Uterus (tissue), 4 donors: ENCODE measurements around the gene RSPO4. TPM values are rescaled to one million over a fixed set of nuclear protein-coding genes. Genes with fewer than 3 reads are reported as not detected.
"Not testable (repeated sequence)": the region's sequence is repeated elsewhere in the genome, so short reads cannot be mapped to it uniquely, and the experiment has no call there.

ENCODE experiments used
- DNase-seq, 2 donors: peaks; one replicate each; pipeline ENCODE4 v3.0.0-alpha.2; 2019 to 2020
- H3K27ac ChIP-seq, 2 donors: fragments of 200-600 bp; sonication (generic); 1 replicate in 1 of 2; 2 replicates in 1 of 2; pipeline ENCODE4 v1.5.1; 2016 to 2018
- H3K27me3 ChIP-seq, 2 donors: fragments of 200-600 bp; sonication (generic); one replicate each; pipeline ENCODE4 v1.5.1; 2018 to 2019; ENCODE audit warnings: control low read depth in 1 of 2
- H3K36me3 ChIP-seq, 2 donors: fragments of 200-600 bp; sonication (generic); one replicate each; pipeline ENCODE4 v1.5.1; 2019; ENCODE audit warnings: control low read depth in 1 of 2
- H3K4me1 ChIP-seq, 2 donors: fragments of 200-600 bp; sonication (generic); one replicate each; pipeline ENCODE4 v1.5.1; 2018 to 2019; ENCODE audit warnings: control low read depth in 1 of 2
- H3K4me3 ChIP-seq, 2 donors: fragments of 200-600 bp; sonication (generic); 1 replicate in 1 of 2; 2 replicates in 1 of 2; pipeline ENCODE4 v1.5.1; 2018 to 2019; ENCODE audit warnings: mild to moderate bottlenecking in 1 of 2
- H3K9me3 ChIP-seq, 2 donors: fragments of 200-600 bp; sonication (generic); one replicate each; pipeline ENCODE4 v1.5.1; 2019; ENCODE audit warnings: control low read depth in 1 of 2
- POLR2A ChIP-seq, 2 donors: fragments of 450-650 bp; IDR thresholded peaks; one replicate each; pipeline ENCODE4 v1.6.1; 2016; ENCODE audit warnings: antibody characterized with exemption in 2 of 2, mild to moderate bottlenecking in 1 of 2, moderate library complexity in 1 of 2
- intact Hi-C: fragments of 100-400 bp; cut with DNase I; formaldehyde crosslinking; loops from one replicate; pipeline ENCODE4 v1.15.1; 2023; ENCODE audit warnings: low total_unique reads
- total RNA-seq, 4 donors: library from RNA; depleted of rRNA in 3 of 4; stranded (reverse); fragments of >200 nt in 3 of 4; gene quantifications; one replicate each; pipeline versions ENCODE4 v1.1.0 to v1.2.4, GENCODE V29; 2014 to 2023
- TF ChIP-seq, protein P1 (sequence below), 4 experiments: fragments of 200-600 bp in 2 of 4; fragments of 450-650 bp in 2 of 4; sonication (generic) in 2 of 4; IDR thresholded peaks; one replicate each; pipeline ENCODE4 v1.5.1; 2016 to 2019; ENCODE audit warnings: antibody characterized with exemption in 4 of 4, mild to moderate bottlenecking in 2 of 4, moderate library complexity in 1 of 4
- donor health status: DM: yes; HTN: yes; CAD: no.

Gene RSPO4
- total RNA-seq, 4 donors from 2014 or later = 0.67 TPM; not detected in 3

DNA sequence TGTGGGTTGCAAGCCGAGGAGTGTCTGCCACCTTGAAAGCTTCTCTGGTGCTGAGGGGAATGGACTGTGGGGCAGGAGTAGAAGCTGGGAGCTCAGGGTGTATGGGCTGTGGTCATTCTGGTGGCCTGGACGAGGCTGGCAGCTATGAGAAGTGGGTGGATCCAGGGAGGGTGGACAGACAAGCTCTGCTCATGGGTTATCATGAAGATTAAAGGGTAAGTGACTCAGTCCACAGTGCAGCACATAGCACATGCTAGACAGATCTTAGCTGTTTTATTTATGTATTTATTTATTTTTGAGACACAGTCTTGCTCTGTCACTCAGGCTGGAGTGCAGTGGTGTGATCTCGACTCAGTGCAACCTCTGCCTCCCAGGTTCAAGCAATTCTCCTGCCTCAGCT is 13.8 kb downstream of the RSPO4 start:
- no peak overlapping the region for H3K27ac ChIP-seq
- no peak overlapping the region for H3K4me3 ChIP-seq
- H3K36me3 ChIP-seq = no peaks in the 10 kb centered on the region
- TF ChIP-seq, protein P1, sequence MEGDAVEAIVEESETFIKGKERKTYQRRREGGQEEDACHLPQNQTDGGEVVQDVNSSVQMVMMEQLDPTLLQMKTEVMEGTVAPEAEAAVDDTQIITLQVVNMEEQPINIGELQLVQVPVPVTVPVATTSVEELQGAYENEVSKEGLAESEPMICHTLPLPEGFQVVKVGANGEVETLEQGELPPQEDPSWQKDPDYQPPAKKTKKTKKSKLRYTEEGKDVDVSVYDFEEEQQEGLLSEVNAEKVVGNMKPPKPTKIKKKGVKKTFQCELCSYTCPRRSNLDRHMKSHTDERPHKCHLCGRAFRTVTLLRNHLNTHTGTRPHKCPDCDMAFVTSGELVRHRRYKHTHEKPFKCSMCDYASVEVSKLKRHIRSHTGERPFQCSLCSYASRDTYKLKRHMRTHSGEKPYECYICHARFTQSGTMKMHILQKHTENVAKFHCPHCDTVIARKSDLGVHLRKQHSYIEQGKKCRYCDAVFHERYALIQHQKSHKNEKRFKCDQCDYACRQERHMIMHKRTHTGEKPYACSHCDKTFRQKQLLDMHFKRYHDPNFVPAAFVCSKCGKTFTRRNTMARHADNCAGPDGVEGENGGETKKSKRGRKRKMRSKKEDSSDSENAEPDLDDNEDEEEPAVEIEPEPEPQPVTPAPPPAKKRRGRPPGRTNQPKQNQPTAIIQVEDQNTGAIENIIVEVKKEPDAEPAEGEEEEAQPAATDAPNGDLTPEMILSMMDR (IDR thresholded peaks at IDR 0.05) = no peak
- no peak for TF ChIP-seq POLR2A (IDR thresholded peaks at IDR 0.05)
- peaks cover 0 to 3% of the 10 kb centered on the region in 2 donors for H3K27me3 ChIP-seq
- intact Hi-C loops = no loop called here
- H3K4me1 ChIP-seq = no peaks in the 10 kb centered on the region
- H3K9me3 ChIP-seq = no peaks in the 10 kb centered on the region
- DNase-seq = no peak

DNA sequence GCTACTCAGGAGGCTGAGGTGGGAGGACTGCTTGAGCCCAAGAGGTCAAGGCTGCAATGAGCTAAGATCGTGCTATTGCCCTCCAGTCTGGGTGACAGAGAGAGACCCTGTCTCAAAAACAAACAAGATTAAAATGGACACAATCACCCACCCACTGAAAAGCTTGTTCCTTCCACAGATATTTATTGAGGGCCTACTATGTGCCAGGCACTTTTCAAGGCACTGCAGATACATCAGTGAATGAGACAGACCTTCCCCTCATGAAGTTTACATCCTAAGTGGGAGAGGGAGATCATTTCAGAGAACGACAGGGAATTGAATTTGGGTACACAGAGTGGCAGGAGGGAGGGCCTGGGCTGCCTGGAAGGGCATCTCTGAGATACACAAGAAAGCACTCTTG is 14.4 kb downstream of the RSPO4 start:
- TF ChIP-seq, protein P1 (IDR thresholded peaks at IDR 0.05) = no peak
- TF ChIP-seq POLR2A (IDR thresholded peaks at IDR 0.05) = no peak
- Histone ChIP-seq H3K27me3 (peaks cover 0 to 3% of the 10 kb centered on the region in 2 donors), H3K27ac (no peak overlapping the region), H3K4me3 (no peak overlapping the region), H3K9me3 (no peaks in the 10 kb centered on the region), H3K4me1 (no peaks in the 10 kb centered on the region), H3K36me3 (no peaks in the 10 kb centered on the region)
- DNase-seq = no peak
- intact Hi-C loops = no loop called here

DNA sequence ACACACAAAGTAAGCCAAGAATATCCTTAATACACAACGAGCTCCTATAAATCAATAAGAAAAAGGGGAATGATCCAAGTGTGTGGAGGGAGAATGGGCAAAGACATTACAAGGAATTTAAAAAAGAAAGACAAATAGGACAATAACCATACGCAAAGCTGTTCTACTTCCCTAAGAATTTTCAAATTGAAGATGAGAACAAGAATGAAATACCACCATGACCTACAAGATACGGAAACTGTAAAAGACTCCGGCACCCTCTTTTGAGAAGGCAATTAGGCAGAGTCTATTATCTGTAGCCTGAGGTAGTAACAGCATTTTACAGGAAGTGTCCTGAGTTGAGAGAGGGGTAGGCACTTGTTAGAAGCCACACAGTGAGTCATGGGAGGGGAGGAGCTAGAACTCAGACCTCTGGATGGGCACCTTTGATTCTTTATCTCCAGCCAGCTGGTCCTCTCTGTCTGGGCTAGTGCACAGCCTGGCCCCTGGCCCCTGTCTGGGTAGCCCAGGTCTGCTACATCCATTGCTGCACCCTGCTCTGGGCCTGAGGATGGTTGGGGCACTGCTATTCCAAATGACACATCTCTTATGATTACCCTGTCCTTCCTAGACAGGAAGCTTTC is 15.3 kb downstream of the RSPO4 start:
- H3K27ac ChIP-seq = no peak overlapping the region
- intact Hi-C loops = no loop called here
- TF ChIP-seq, protein P1 (IDR thresholded peaks at IDR 0.05) = no peak
- TF ChIP-seq POLR2A (IDR thresholded peaks at IDR 0.05) = no peak
- H3K4me1 ChIP-seq = no peaks in the 10 kb centered on the region
- no peak overlapping the region for H3K4me3 ChIP-seq
- H3K9me3 ChIP-seq = no peaks in the 10 kb centered on the region
- no peak for DNase-seq
- H3K36me3 ChIP-seq = no peaks in the 10 kb centered on the region
- peaks cover 0 to 3% of the 10 kb centered on the region in 2 donors for H3K27me3 ChIP-seq

DNA sequence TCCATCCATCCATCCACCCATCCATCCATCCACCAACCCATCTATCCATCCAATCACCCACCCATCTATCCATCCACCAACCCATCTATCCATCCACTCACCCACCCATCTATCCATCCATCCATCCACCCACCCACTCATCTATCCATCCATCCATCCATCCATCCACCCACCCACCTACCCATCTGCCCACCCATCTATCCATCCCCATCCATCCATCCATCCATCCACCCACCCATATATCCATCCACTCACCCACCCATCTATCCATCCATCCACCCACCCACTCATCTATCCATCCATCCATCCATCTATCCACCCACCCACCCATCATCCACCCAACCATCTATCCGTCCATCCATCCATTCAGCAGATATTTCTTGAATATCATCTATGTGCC is 17.1 kb downstream of the RSPO4 start:
- H3K27ac ChIP-seq, intact Hi-C loops, H3K36me3 ChIP-seq, H3K4me3 ChIP-seq, H3K4me1 ChIP-seq, H3K27me3 ChIP-seq, DNase-seq, H3K9me3 ChIP-seq: not testable (repeated sequence)

DNA sequence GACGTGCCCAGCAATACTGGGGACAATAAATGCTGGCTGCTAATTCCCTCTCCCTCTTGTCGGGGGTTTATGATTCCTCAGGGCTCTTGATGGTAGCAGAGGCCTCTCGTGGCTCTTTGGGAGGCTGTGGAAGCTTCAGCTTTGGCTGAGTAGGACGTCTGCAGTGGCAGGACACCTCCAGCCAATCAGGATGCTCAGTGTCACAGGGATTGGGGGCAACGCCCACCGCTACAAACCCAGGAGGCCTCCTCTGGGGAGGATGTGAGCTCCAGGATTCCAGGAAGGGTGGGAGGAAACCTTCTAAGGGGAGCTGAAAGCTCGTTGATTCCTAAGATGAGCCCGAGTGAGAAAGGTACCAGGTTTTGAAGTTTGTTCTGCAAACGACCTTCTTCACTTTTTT is 19.4 kb downstream of the RSPO4 start:
- H3K9me3 ChIP-seq = no peaks in the 10 kb centered on the region
- H3K27me3 ChIP-seq = no peaks in the 10 kb centered on the region
- H3K4me1 ChIP-seq = no peaks in the 10 kb centered on the region
- H3K27ac ChIP-seq = no peak overlapping the region
- intact Hi-C loops = no loop called here
- no peak for DNase-seq
- TF ChIP-seq, protein P1 (IDR thresholded peaks at IDR 0.05) = no peak
- no peak for TF ChIP-seq POLR2A (IDR thresholded peaks at IDR 0.05)
- H3K4me3 ChIP-seq = no peak overlapping the region
- no peaks in the 10 kb centered on the region for H3K36me3 ChIP-seq

DNA sequence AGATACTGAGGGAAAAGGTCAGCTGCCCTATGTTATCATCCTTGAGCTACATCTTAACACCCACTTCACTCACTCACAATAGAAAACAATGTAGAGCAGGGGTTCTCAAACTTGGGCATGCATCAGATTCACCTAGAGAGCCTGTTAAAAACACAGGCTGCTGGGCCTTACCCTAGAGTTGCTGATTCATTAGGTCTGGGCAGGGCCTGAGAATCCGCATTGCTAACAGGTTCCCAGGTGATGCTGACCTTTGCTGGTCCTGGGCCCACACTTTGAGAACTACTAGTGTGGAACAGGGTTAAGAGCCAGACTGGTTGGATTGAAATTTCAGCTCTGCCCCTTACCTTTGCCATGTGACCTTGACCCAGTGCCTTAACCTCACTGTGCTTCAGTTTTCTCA is 25.1 kb downstream of the RSPO4 start:
- intact Hi-C loops = no loop called here

More for the DNA sequence above, 25.1 kb downstream of the RSPO4 start:
- no peaks in the 10 kb centered on the region for H3K9me3 ChIP-seq
- no peak overlapping the region for H3K4me3 ChIP-seq
- no peak overlapping the region for H3K27ac ChIP-seq
- no peak for TF ChIP-seq POLR2A (IDR thresholded peaks at IDR 0.05)
- TF ChIP-seq, protein P1 (IDR thresholded peaks at IDR 0.05) = no peak
- no peaks in the 10 kb centered on the region for H3K36me3 ChIP-seq
- H3K27me3 ChIP-seq = no peaks in the 10 kb centered on the region
- no peak for DNase-seq
- H3K4me1 ChIP-seq = no peaks in the 10 kb centered on the region
